ENCODE data around the gene ANGEL2.
"Not testable (repeated sequence)": the region's sequence is repeated elsewhere in the genome, so short reads cannot be mapped to it uniquely, and the experiment has no call there.

ANGEL2 gene

DNA sequence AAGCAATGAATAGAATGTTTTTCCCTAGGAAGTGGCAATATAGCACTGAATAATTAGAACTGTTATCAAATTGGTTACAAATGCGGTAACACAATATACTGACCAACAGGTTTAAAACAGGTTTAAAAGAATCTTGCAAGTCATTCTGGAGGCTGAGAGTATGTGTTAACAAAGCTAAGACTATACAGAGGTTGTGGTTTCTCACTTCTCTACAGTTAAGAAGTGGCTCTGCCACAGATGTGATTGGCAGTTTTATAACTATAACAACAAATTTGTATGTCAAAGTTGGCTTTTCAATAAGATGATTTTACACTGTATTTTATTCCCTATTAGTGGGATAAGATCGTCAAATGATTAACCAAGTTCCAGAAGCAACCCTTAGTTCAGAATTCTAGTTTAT, 7.1 kb downstream of the ANGEL2 start:
- Histone ChIP-seq H3K4me1 (ENCODE audit: control insufficient read depth, insufficient read depth, low read length) (no peaks in the 10 kb centered on the region), H3K9me3 (ENCODE audit: control insufficient read depth, low read length) (no peaks in the 10 kb centered on the region), H3K4me3 (ENCODE audit: low read length) (no peak overlapping the region), H3K36me3 (ENCODE audit: control insufficient read depth, insufficient read depth, low read length) (no peaks in the 10 kb centered on the region), H3K9ac (ENCODE audit: low read length) (no peak overlapping the region), H3K27me3 (ENCODE audit: control insufficient read depth, insufficient read depth, low read length) (no peaks in the 10 kb centered on the region)

DNA sequence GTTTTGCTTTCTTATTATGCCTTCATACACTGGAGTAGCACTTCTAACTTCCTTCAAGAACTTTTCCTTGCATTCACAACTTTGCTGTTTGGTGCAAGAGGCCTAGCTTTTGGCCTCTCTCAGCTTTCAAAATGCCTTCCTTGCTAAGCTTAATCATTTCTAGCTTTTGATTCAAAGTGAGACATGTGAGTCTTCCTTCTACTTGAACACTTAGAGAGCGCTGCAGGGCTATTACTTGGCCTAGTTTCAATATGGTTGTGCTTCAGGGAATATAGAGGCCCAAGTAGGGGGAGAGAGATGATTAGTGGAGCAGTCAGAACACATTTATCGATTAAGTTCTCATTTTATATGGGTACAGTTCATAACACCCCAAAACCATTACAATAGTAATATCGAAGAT, 12.4 kb downstream of the ANGEL2 start:
- Histone ChIP-seq H3K36me3 (ENCODE audit: control insufficient read depth, insufficient read depth, low read length) (no peaks in the 10 kb centered on the region), H3K4me1 (ENCODE audit: control insufficient read depth, insufficient read depth, low read length) (no peaks in the 10 kb centered on the region), H3K27me3 (ENCODE audit: control insufficient read depth, insufficient read depth, low read length) (no peaks in the 10 kb centered on the region), H3K4me3 (ENCODE audit: low read length) (no peak overlapping the region), H3K9me3 (ENCODE audit: control insufficient read depth, low read length) (no peaks in the 10 kb centered on the region), H3K9ac (ENCODE audit: low read length) (no peak overlapping the region)

DNA sequence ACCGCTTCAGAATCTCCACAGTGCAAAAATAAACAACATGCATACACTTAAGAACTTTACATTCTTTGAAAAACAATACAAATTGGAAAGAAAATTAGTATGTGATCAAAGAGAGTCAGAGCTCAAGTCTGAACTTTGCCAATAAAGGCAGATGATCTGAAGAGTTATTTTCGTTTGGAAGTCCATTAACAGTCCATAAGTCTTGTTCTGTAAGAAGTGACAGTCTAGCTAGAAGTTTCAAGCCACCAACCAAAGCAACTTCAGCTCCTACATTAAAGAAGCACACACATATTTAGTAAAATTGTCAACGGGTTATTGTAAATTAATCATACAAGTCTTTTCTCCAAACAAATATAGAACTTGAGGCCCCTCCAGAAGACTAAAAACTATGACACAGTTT, 20.7 kb downstream of the ANGEL2 start:
- Histone ChIP-seq H3K4me3 (ENCODE audit: low read length) (no peak overlapping the region), H3K9ac (ENCODE audit: low read length) (no peak overlapping the region), H3K4me1 (ENCODE audit: control insufficient read depth, insufficient read depth, low read length) (peaks cover 5% of the 10 kb centered on the region), H3K36me3 (ENCODE audit: control insufficient read depth, insufficient read depth, low read length) (no peaks in the 10 kb centered on the region), H3K9me3 (ENCODE audit: control insufficient read depth, low read length) (no peaks in the 10 kb centered on the region), H3K27me3 (ENCODE audit: control insufficient read depth, insufficient read depth, low read length) (no peaks in the 10 kb centered on the region)

- not testable (repeated sequence) for H3K9me3 ChIP-seq (ENCODE audit: control insufficient read depth, low read length); H3K4me1 ChIP-seq (ENCODE audit: control insufficient read depth, insufficient read depth, low read length); H3K4me3 ChIP-seq (ENCODE audit: low read length); H3K27me3 ChIP-seq (ENCODE audit: control insufficient read depth, insufficient read depth, low read length); H3K36me3 ChIP-seq (ENCODE audit: control insufficient read depth, insufficient read depth, low read length); H3K9ac ChIP-seq (ENCODE audit: low read length)
These were observed 21.7 kb downstream of the ANGEL2 start for GRCh38 chr1:212993960-212994359.

GRCh38 chr1:212990276-212990675, 25.4 kb downstream of the ANGEL2 start:
- H3K27me3 ChIP-seq (ENCODE audit: control insufficient read depth, insufficient read depth, low read length) = no peaks in the 10 kb centered on the region
- no peak overlapping the region for H3K4me3 ChIP-seq (ENCODE audit: low read length)
- no peaks in the 10 kb centered on the region for H3K9me3 ChIP-seq (ENCODE audit: control insufficient read depth, low read length)
- H3K36me3 ChIP-seq (ENCODE audit: control insufficient read depth, insufficient read depth, low read length) = no peaks in the 10 kb centered on the region
- peaks cover 5% of the 10 kb centered on the region for H3K4me1 ChIP-seq (ENCODE audit: control insufficient read depth, insufficient read depth, low read length)
- H3K9ac ChIP-seq (ENCODE audit: low read length) = no peak overlapping the region

DNA sequence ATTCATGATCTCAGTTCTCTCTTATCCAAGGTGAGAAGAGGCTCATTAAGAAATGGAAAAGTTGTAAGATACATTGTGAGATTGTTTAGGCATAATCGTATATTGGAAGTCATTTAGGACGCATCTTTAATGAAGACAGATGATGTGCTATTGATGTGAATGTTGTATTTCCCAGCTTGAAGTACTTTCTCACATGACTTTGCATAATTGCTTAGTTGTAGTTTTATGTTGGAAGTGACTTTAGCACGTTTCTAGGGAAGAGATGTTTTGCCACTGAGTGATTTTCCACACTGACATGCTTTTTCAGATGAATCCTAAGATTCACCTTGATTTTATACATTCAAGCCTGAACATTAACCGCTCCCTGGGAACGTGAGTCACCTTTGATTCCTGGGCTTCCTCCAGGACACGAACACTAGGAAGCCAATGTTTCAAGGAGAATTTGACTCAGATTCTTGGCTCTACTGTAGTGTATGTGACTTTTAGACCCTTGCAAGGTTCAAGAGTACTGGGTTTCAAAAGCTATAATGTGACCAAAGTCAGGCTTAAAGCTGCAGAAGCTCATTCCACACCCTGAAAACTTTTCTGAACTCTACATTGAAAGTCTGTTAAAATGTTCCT, 27.9 kb downstream of the ANGEL2 start:
- no peaks in the 10 kb centered on the region for H3K27me3 ChIP-seq (ENCODE audit: control insufficient read depth, insufficient read depth, low read length)
- H3K4me3 ChIP-seq (ENCODE audit: low read length) = no peak overlapping the region
- no peak overlapping the region for H3K9ac ChIP-seq (ENCODE audit: low read length)
- H3K9me3 ChIP-seq (ENCODE audit: control insufficient read depth, low read length) = no peaks in the 10 kb centered on the region
- H3K36me3 ChIP-seq (ENCODE audit: control insufficient read depth, insufficient read depth, low read length) = no peaks in the 10 kb centered on the region
- H3K4me1 ChIP-seq (ENCODE audit: control insufficient read depth, insufficient read depth, low read length) = peaks cover 5% of the 10 kb centered on the region

- no peaks in the 10 kb centered on the region for H3K9me3 ChIP-seq (ENCODE audit: control insufficient read depth, low read length)
- no peak overlapping the region for H3K9ac ChIP-seq (ENCODE audit: low read length)
- no peaks in the 10 kb centered on the region for H3K27me3 ChIP-seq (ENCODE audit: control insufficient read depth, insufficient read depth, low read length)
- peaks cover 5% of the 10 kb centered on the region for H3K4me1 ChIP-seq (ENCODE audit: control insufficient read depth, insufficient read depth, low read length)
- H3K4me3 ChIP-seq (ENCODE audit: low read length) = no peak overlapping the region
- H3K36me3 ChIP-seq (ENCODE audit: control insufficient read depth, insufficient read depth, low read length) = no peaks in the 10 kb centered on the region
These were observed 29.1 kb downstream of the ANGEL2 start for GRCh38 chr1:212986551-212986950.

- Histone ChIP-seq H3K27me3 (ENCODE audit: control insufficient read depth, insufficient read depth, low read length) (no peaks in the 10 kb centered on the region), H3K36me3 (ENCODE audit: control insufficient read depth, insufficient read depth, low read length) (no peaks in the 10 kb centered on the region), H3K4me3 (ENCODE audit: low read length) (no peak overlapping the region), H3K9me3 (ENCODE audit: control insufficient read depth, low read length) (no peaks in the 10 kb centered on the region), H3K9ac (ENCODE audit: low read length) (no peak overlapping the region), H3K4me1 (ENCODE audit: control insufficient read depth, insufficient read depth, low read length) (peaks cover 10% of the 10 kb centered on the region)
These were observed 31.0 kb downstream of the ANGEL2 start for GRCh38 chr1:212984522-212985291.

DNA sequence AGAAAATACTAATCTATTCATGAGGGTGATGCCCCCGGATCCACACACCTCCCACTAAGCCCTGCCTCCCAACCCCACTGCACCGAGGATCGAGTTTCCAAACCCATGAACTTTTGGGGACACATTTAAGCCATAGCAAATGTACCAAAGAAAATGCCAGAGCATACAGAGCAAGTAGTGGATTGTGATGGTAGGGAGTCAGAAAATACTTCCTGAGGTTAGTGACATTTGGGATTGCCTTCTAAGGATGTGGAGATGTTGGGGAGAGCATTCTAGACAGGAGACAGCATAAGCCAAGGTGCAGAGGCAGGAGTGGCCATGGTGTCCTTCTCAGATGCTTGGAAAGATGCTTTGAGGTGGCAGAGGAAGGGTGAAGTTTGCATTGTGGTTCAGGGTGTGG, 32.2 kb downstream of the ANGEL2 start:
- peaks cover 10% of the 10 kb centered on the region for H3K4me1 ChIP-seq (ENCODE audit: control insufficient read depth, insufficient read depth, low read length)
- no peaks in the 10 kb centered on the region for H3K9me3 ChIP-seq (ENCODE audit: control insufficient read depth, low read length)
- H3K36me3 ChIP-seq (ENCODE audit: control insufficient read depth, insufficient read depth, low read length) = no peaks in the 10 kb centered on the region
- no peaks in the 10 kb centered on the region for H3K27me3 ChIP-seq (ENCODE audit: control insufficient read depth, insufficient read depth, low read length)
- H3K4me3 ChIP-seq (ENCODE audit: low read length) = no peak overlapping the region
- no peak overlapping the region for H3K9ac ChIP-seq (ENCODE audit: low read length)

DNA sequence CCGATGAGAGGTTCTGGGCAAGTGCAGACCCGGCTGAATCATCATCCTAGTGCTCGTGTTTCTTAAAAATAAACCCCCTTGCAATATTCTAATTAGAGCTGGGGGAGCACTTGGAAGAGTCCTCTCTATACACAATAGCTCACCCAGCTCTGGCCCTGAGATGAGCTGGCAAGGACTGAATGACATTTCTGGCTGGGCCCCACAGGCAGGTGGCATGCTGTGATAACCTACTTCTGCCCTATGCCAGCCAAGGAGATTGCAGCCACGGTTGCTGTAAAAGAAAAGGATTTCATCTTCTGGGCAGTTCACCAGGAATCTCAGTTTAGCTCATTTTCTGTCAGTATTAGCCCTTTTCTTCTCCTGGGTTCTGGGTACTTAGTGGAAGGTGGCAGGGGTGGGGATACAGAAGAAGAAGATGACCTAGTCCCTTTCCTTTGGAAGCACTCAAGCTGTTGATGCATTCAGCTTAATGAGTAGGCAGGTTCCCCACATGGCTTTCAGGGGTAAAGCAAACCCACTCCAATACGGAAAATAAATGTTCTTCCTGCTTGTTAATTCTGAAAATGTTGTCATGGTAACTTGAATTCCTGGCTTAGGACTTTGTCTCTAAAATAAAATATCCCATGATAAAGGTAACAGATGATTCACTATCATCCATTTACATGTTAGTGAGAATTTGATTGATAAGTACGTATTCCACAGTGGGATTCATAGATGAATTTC, 33.1 kb downstream of the ANGEL2 start:
- H3K4me1 ChIP-seq (ENCODE audit: control insufficient read depth, insufficient read depth, low read length) = peaks cover 10% of the 10 kb centered on the region

GRCh38 chr1:212981571-212982328, 33.9 kb downstream of the ANGEL2 start:
- Histone ChIP-seq H3K4me1 (ENCODE audit: control insufficient read depth, insufficient read depth, low read length) (peaks cover 10% of the 10 kb centered on the region), H3K27me3 (ENCODE audit: control insufficient read depth, insufficient read depth, low read length) (no peaks in the 10 kb centered on the region), H3K4me3 (ENCODE audit: low read length) (no peak overlapping the region), H3K36me3 (ENCODE audit: control insufficient read depth, insufficient read depth, low read length) (no peaks in the 10 kb centered on the region), H3K9me3 (ENCODE audit: control insufficient read depth, low read length) (no peaks in the 10 kb centered on the region), H3K9ac (ENCODE audit: low read length) (no peak overlapping the region)

More for the DNA sequence above, 33.1 kb downstream of the ANGEL2 start:
- H3K9me3 ChIP-seq (ENCODE audit: control insufficient read depth, low read length) = no peaks in the 10 kb centered on the region
- no peaks in the 10 kb centered on the region for H3K27me3 ChIP-seq (ENCODE audit: control insufficient read depth, insufficient read depth, low read length)
- no peaks in the 10 kb centered on the region for H3K36me3 ChIP-seq (ENCODE audit: control insufficient read depth, insufficient read depth, low read length)
- no peak overlapping the region for H3K4me3 ChIP-seq (ENCODE audit: low read length)
- H3K9ac ChIP-seq (ENCODE audit: low read length) = no peak overlapping the region

Data from mucosa of stomach (tissue), 1 donor.